NCI-H128 (cell line): ENCODE results near the gene OR8B4.
"Not testable (repeated sequence)": the region's sequence is repeated elsewhere in the genome, so short reads cannot be mapped to it uniquely, and the experiment has no call there.

Experiments used
- DNase-seq: peaks from one replicate; lab custom pipeline; 2025; ENCODE audit not compliant: unreplicated experiment; lab: John Stamatoyannopoulos, UW

The OR8B4 gene

DNA sequence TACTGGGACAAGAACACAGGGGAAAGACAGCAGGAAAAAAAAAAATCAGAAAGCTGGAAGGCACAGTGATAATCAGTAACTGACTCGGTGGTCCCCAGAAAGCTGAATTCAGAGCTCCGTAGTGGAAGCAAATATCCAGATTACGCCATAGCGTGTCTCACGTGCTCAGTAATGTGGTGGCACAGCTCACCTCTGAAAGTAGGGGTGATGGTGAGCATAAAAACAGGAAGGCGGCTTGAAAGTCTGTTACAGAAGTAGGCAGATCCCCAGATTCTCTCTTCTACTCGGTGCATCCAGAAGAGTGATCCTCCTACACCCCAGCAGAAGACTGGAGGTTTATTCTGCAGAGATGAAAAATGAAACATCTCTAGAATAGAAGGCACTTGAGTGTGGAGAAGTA lies 14.8 kb downstream of the OR8B4 start:
- DNase-seq: no peak

DNA sequence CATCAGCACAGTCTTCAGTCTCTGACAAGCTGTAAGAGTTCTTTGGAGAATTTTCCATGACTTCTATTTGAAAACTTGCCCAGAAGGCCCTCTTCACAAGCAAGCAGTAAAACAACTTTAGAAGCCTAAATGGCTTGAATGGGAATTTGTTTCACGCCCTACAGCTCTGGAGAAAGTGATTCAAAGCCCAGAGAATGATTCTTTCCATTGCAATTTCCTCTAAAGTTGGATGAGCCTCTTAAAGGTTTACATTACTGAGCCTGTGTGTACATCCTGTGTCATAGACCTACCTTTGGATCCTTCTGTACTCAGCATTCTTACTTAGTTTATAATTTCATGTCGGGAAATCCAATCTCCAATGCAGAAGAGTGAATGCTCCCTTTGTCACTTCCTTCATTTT lies 19.1 kb downstream of the OR8B4 start:
- DNase-seq: no peak

DNA sequence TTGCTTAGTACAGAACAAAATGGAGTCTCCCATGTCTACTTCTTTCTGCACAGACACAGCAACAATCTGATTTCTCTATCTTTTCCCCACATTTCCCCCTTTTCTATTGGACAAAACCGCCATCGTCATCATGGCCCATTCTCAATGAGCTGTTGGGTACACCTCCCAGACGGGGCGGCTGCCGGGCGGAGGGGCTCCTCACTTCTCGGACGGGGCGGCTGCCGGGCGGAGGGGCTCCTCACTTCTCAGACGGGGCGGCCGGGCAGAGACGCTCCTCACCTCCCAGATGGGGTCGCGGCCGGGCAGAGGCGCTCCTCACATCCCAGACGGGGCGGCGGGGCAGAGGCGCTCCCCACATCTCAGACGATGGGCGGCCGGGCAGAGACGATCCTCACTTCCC lies 21.5 kb downstream of the OR8B4 start:
- DNase-seq: not testable (repeated sequence)

DNA sequence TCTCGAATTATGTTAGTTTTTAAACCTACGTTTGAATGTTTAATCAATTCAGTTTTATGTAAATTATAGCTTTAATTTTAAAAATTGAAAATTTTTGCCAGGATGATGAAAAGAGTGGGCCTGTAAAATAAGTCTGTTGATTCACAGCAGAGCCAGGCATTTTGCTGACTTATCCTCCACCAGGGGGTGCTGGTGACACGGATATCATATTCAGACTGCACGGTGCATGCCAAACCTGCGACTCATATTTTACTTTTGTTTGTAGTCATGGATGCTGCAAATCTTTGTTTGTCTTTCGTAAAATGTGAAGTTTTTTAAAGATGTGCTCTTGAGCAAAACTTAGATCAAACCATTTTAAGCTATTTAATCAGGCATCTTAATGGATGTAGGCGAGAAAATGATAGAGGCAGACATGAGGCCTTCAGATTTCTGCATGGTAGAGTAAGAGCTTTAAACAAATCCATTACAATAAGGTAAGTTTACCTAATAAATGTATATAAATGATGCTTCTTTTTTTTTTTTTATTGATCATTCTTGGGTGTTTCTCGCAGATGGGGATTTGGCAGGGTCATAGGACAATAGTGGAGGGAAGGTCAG lies 22.2 kb downstream of the OR8B4 start:
- no peak for DNase-seq

GRCh38 chr11:124398924-124399323 lies 25.7 kb downstream of the OR8B4 start, which contains the start of gene OR8B3:
OR8B3 (minus strand) TSS chr11:124399024; CDS start chr11:124397351, 1,673 bp downstream.
- no peak for DNase-seq

DNA sequence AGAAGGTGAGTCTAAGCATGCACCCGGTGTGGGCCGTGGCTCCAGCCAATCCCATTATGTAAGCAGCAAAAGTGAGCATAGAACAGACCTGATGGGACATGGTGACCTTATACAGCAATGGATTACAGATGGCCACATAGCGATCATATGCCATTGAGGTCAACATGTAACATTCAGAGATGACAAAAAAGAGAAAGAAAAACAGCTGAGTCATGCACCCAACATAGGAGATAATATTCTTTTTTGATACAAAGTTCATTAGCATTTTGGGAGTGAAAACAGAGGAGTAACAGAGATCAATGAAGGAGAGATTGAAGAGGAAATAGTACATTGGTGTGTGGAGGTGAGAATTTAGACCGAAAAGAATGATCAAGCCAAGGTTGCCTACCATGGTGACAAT lies 27.8 kb downstream of the OR8B4 start:
- DNase-seq: not testable (repeated sequence)

DNA sequence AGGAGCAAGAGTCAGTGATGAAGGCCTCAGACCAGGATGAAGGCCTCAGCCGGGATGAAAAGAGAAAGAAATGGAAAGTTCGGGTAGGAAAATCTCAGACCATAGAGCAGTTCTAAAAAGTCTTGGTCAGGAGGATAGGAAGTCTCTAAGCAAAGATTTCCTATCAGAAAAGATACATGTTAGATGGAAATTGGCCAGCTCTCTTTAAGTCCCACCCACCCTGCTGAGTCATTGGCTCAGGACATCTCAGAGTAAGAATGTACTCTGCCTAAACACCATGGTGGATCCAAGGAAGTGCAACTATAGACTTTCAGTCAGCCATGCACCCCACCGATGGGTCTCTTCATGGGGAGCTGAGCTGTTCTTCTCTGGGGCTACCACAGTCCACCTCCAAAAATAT lies 30.3 kb downstream of the OR8B4 start:
- no peak for DNase-seq

DNA sequence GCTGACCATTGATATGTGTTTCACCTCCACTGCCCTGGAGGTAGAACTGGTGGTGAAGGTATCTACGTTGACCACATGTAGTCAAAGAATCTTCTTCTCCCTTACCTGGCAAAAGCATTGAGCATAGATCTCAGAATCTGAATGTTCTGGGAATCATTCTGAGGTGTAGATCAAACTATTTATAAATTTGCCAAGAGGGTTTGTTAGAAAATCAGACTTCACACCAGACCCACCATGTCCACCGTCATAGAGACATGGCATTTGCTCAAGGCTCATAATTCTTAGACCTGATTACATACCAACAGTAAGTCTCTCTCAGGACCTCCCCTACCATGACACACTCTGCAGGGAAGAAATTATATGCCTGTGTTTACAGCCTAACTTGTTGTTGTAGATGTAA lies 40.3 kb downstream of the OR8B4 start, which contains the start of gene OR8B2:
Gene OR8B2 (minus strand): TSS at position 101 of the 400 bp plus-strand sequence. CDS start 1,156 bp downstream, outside the sequence.
- DNase-seq: no peak

- not testable (repeated sequence) for DNase-seq
Measured at GRCh38 chr11:124382857-124383256, 41.8 kb downstream of the OR8B4 start.

DNA sequence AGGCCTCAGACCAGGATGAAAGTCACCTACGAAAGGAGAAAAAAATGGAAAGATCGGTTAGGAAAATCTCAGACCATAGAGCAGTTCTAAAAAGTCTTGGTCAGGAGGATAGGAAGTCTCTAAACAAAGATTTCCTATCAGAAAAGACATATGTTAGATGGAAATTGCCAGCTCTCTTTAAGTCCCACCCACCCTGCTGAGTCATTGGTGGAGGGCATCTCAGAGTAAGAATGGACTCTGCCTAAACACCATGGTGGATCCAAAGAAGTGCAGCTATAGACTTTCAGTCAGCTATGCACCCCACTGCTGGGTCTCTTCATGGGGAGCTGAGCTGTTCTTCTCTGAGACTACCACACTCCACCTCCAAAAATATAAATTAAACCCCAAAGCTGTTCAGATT lies 44.1 kb downstream of the OR8B4 start:
- no peak for DNase-seq

DNA sequence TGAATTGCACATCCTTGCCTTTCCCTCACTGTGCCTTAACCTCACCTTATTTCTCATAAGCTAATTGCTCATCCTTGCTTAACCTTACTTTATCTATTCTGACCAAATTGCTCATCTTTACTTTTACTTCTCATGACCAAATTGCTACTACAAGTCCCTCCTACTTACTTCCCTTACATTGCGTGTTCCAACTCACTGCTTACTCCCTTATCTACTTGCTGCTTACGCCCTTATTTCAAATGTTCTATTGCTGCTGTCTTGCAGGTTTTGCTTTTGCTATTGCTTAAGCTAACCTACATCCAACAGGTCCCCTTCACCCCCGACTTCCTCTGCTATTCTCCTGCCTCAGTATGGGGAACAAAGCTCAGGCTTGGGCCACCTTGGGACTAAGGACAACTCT lies 48.4 kb downstream of the OR8B4 start:
- DNase-seq: no peak
